Measurements from ENCODE around the gene IL1RAPL1.
A peak's percentile ranks its signal among the peaks of the same experiment; 100 is the strongest.

Gene IL1RAPL1

DNA sequence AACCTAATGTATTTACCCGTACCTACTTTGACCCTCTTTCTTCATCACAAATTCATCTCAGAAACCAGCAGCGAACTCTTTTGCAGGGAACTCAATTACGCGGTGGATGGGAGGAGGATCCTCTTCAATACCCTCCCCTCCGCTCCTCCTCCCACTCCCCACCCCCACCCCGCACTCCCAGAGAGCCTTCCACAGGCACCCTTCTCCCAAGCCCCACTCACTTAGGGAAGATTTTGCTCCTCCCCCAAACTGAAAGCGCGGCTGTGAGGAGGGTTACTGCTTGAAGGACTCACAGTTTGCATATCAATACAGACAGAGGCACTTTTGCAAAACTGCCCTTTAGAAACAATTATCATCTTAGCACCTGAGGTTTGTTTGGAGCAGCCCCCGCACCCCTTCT, 960 bp upstream of the IL1RAPL1 start:
- H3K27ac ChIP-seq (ENCODE audit: low read depth, low read length) = no peak overlapping the region
- no peak overlapping the region for H3K9ac ChIP-seq (ENCODE audit: low read depth, low read length)
- H3K27me3 ChIP-seq (ENCODE audit: control insufficient read depth, insufficient read depth, low read length) = peaks cover 43% of the 10 kb centered on the region
- H3K4me1 ChIP-seq (ENCODE audit: control insufficient read depth, insufficient read depth, low read length) = peaks cover 43% of the 10 kb centered on the region
- H3K9me3 ChIP-seq (ENCODE audit: control insufficient read depth, insufficient read depth, low read length) = no peaks in the 10 kb centered on the region
- H3K36me3 ChIP-seq (ENCODE audit: control insufficient read depth, insufficient read depth, low read length) = no peaks in the 10 kb centered on the region
- peak overlapping the region; percentile 68 for H3K4me3 ChIP-seq (ENCODE audit: low read depth, low read length)

DNA sequence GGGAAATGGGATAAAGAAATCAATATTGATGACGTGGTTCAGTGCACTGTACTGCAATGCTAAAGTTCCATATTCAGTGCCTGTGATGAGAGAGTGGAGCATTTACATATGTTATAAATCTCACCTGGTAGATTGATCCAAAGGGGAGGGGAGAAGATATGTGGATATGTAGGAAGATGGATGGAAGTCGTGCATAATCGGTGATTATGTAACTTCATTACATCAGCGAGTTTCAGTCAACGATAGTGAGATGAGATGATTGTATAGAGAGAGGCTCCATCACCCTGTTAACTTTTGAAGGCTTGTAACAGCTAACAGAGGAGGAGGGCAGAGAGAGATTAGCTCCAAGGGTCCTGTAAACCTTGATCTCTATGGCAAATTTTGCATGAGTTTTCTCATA, 1.8 kb downstream of the IL1RAPL1 start:
- Histone ChIP-seq H3K9me3 (ENCODE audit: control insufficient read depth, insufficient read depth, low read length) (no peaks in the 10 kb centered on the region), H3K4me1 (ENCODE audit: control insufficient read depth, insufficient read depth, low read length) (peaks cover 25% of the 10 kb centered on the region), H3K27me3 (ENCODE audit: control insufficient read depth, insufficient read depth, low read length) (peaks cover 43% of the 10 kb centered on the region), H3K36me3 (ENCODE audit: control insufficient read depth, insufficient read depth, low read length) (no peaks in the 10 kb centered on the region), H3K27ac (ENCODE audit: low read depth, low read length) (no peak overlapping the region), H3K4me3 (ENCODE audit: low read depth, low read length) (peak overlapping the region; percentile 9; the same call in 1 of the 2 replicates), H3K9ac (ENCODE audit: low read depth, low read length) (no peak overlapping the region)

DNA sequence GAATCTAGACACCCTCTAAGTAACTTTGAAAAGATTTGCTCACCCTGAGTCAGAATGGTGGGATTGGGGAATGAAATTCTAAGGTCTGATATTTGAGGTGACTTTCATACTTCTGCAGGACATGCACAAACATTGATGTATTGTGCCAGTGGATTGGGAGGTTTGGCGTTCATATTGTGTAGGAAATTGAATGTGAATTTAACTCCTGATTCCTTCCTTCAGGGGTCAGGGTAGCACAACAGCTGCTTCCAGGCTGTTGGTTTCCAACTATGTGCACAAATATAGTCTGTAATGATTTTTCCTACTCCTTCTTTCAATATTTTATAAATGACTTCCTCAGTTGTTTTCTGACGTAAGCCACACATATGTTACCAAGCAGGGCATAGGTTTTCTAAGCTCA, 3.1 kb downstream of the IL1RAPL1 start:
- H3K4me3 ChIP-seq (ENCODE audit: low read depth, low read length) = no peak overlapping the region
- H3K9me3 ChIP-seq (ENCODE audit: control insufficient read depth, insufficient read depth, low read length) = no peaks in the 10 kb centered on the region
- peaks cover 12% of the 10 kb centered on the region for H3K4me1 ChIP-seq (ENCODE audit: control insufficient read depth, insufficient read depth, low read length)
- H3K9ac ChIP-seq (ENCODE audit: low read depth, low read length) = no peak overlapping the region
- H3K27ac ChIP-seq (ENCODE audit: low read depth, low read length) = no peak overlapping the region
- no peaks in the 10 kb centered on the region for H3K36me3 ChIP-seq (ENCODE audit: control insufficient read depth, insufficient read depth, low read length)
- H3K27me3 ChIP-seq (ENCODE audit: control insufficient read depth, insufficient read depth, low read length) = peaks cover 34% of the 10 kb centered on the region

DNA sequence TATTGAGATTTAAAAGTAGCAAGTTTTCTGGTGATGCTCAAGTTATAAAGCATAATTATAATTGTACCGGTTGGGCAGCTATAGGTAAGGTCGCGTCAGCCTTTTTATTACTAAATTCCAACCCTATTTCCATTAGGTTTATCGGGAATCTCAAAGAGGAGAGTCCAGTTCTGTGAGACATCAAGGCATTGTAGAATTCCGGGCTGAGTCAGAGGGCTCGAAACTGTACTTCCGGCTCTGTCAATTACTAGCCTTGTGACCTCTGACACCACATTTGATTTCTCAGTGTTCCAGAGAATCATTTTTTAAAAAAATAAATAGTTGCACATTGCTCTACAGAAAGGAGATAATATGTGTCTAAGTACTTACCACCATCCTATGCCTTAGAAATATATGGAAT, 4.3 kb downstream of the IL1RAPL1 start:
- H3K9ac ChIP-seq (ENCODE audit: low read depth, low read length) = no peak overlapping the region
- no peaks in the 10 kb centered on the region for H3K36me3 ChIP-seq (ENCODE audit: control insufficient read depth, insufficient read depth, low read length)
- no peak overlapping the region for H3K27ac ChIP-seq (ENCODE audit: low read depth, low read length)
- H3K4me1 ChIP-seq (ENCODE audit: control insufficient read depth, insufficient read depth, low read length) = peaks cover 6% of the 10 kb centered on the region
- H3K4me3 ChIP-seq (ENCODE audit: low read depth, low read length) = no peak overlapping the region
- no peaks in the 10 kb centered on the region for H3K9me3 ChIP-seq (ENCODE audit: control insufficient read depth, insufficient read depth, low read length)
- H3K27me3 ChIP-seq (ENCODE audit: control insufficient read depth, insufficient read depth, low read length) = peaks cover 27% of the 10 kb centered on the region

DNA sequence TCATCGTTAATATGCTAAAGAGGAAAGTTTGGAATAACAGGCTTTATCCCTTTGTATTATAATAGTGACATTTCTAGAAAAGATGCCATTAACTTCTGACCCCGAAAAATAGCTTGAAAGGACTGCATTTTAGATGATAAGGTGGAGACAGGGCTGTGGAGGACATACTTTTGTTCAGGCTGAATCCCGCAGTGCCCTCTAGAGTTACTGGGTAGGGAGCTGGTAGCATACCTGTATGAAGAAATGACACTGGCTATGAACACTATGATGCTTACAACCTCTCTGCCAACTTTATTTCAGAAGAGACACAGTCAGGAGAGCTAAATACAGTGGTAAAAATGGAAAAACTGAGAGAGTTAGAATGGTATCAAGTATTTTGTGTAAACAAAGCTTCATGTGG, 8.1 kb downstream of the IL1RAPL1 start:
- Histone ChIP-seq H3K27ac (ENCODE audit: low read depth, low read length) (no peak overlapping the region), H3K9me3 (ENCODE audit: control insufficient read depth, insufficient read depth, low read length) (no peaks in the 10 kb centered on the region)

DNA sequence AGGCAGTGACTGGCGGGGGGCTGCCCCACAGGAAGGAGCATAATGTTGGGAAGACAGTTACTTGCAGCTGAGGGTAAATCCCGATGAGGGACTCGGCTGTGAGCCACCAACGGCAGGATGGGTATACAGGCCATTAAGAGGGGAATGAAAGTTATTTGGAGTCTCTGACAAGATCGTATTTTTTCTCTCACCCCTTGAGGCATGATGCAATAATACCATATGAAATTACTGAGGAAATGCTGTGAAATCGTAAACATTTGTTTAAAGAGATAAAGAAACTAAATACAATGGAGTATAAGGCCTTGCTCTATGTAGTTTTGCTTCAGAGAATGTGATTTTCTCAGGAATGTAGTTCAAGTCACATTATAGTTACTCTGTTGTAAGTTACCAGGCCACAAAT, 12.7 kb downstream of the IL1RAPL1 start:
- Histone ChIP-seq H3K4me1 (ENCODE audit: control insufficient read depth, insufficient read depth, low read length) (no peaks in the 10 kb centered on the region; the same call in 1 of the 2 replicates), H3K27me3 (ENCODE audit: control insufficient read depth, insufficient read depth, low read length) (no peaks in the 10 kb centered on the region), H3K27ac (ENCODE audit: low read depth, low read length) (no peak overlapping the region), H3K9ac (ENCODE audit: low read depth, low read length) (no peak overlapping the region), H3K36me3 (ENCODE audit: control insufficient read depth, insufficient read depth, low read length) (no peaks in the 10 kb centered on the region), H3K9me3 (ENCODE audit: control insufficient read depth, insufficient read depth, low read length) (no peaks in the 10 kb centered on the region), H3K4me3 (ENCODE audit: low read depth, low read length) (no peak overlapping the region)

More for the DNA sequence above, 8.1 kb downstream of the IL1RAPL1 start:
- H3K4me1 ChIP-seq (ENCODE audit: control insufficient read depth, insufficient read depth, low read length) = no peaks in the 10 kb centered on the region; the same call in 1 of the 2 replicates
- H3K36me3 ChIP-seq (ENCODE audit: control insufficient read depth, insufficient read depth, low read length) = no peaks in the 10 kb centered on the region
- H3K4me3 ChIP-seq (ENCODE audit: low read depth, low read length) = no peak overlapping the region
- no peak overlapping the region for H3K9ac ChIP-seq (ENCODE audit: low read depth, low read length)
- H3K27me3 ChIP-seq (ENCODE audit: control insufficient read depth, insufficient read depth, low read length) = 0 out of 2 replicates have a peak, but pooled peaks cover 1% of the 10 kb centered on the region

DNA sequence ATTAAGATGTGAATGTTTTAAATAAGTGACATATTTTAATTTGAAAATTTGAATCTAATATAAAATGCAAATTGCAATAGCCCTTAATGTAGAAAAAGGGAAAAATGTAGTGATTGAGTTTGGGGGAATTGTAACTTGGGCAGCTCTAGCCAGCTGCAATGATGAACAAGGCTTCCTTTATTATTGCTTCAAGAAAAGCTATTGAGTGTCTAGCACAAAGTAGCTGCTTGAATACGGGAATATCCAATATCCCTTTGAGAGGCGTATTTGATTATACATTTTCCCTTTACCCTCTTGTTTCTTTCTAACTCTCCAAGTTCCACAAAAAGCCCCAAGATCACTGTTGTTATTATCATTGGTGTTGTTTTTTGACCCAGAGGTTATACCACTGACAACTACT, 21.8 kb downstream of the IL1RAPL1 start:
- H3K27me3 ChIP-seq (ENCODE audit: control insufficient read depth, insufficient read depth, low read length) = 0 out of 2 replicates have a peak, but pooled peaks cover 4% of the 10 kb centered on the region
- no peaks in the 10 kb centered on the region for H3K36me3 ChIP-seq (ENCODE audit: control insufficient read depth, insufficient read depth, low read length)
- no peak overlapping the region for H3K4me3 ChIP-seq (ENCODE audit: low read depth, low read length)
- H3K9me3 ChIP-seq (ENCODE audit: control insufficient read depth, insufficient read depth, low read length) = no peaks in the 10 kb centered on the region
- no peak overlapping the region for H3K27ac ChIP-seq (ENCODE audit: low read depth, low read length)
- H3K4me1 ChIP-seq (ENCODE audit: control insufficient read depth, insufficient read depth, low read length) = no peaks in the 10 kb centered on the region
- no peak overlapping the region for H3K9ac ChIP-seq (ENCODE audit: low read depth, low read length)

DNA sequence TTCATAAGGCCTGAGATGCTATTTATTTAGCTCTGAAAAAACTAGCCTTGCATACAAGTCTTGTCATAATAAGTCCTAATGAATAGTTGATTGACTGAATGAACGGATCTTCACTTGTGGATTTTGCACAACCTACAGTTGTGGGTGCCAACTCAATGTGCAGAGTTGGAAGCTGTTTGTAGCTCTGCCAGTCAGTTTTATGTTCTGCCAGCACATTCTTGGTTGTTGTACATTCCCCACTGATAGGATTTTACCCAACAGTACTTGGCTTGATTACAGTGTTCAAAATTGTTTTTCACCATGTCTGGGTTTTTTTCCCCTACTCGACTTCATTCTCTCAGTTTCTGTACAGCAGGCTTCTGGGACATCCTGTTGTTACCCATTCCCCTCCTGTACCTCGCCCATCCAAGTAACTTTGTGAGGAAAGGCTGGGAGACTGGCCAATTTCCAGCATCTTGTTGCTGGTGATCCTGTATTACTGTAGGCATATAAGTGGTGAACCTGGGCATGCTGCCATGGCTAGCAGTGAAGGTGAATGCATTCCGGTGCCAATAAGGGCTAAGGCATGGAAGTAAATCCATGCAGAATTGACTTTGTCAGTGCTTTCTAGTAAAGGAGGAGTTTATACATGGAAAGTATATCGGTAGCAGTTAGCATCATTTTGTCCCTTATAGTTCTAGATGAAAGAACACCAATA, 22.8 kb downstream of the IL1RAPL1 start:
- no peak overlapping the region for H3K27ac ChIP-seq (ENCODE audit: low read depth, low read length)
- no peaks in the 10 kb centered on the region for H3K9me3 ChIP-seq (ENCODE audit: control insufficient read depth, insufficient read depth, low read length)
- no peaks in the 10 kb centered on the region for H3K36me3 ChIP-seq (ENCODE audit: control insufficient read depth, insufficient read depth, low read length)
- no peak overlapping the region for H3K9ac ChIP-seq (ENCODE audit: low read depth, low read length)
- H3K4me3 ChIP-seq (ENCODE audit: low read depth, low read length) = no peak overlapping the region
- 0 out of 2 replicates have a peak, but pooled peaks cover 4% of the 10 kb centered on the region for H3K27me3 ChIP-seq (ENCODE audit: control insufficient read depth, insufficient read depth, low read length)
- no peaks in the 10 kb centered on the region for H3K4me1 ChIP-seq (ENCODE audit: control insufficient read depth, insufficient read depth, low read length)

DNA sequence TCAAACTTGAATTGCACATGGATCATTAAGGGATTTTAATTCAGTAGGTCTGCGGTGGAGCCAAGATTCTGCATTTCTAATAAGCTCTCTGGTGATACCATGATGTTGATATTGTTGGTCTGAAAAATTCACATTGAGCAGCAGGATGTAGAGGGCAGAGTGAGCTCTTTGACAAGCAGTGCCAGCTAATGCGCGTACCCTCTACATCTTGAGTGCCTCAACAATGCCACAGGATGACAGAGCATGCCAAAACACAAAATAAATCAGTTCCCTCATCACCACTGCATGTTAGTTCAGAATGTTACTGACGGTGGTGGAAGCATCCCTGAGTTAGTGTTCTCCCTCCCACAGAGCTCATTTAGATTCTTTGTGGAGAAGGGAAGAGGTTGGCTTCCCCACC, 23.5 kb downstream of the IL1RAPL1 start:
- Histone ChIP-seq H3K36me3 (ENCODE audit: control insufficient read depth, insufficient read depth, low read length) (no peaks in the 10 kb centered on the region), H3K27me3 (ENCODE audit: control insufficient read depth, insufficient read depth, low read length) (0 out of 2 replicates have a peak, but pooled peaks cover 4% of the 10 kb centered on the region), H3K27ac (ENCODE audit: low read depth, low read length) (no peak overlapping the region), H3K9ac (ENCODE audit: low read depth, low read length) (no peak overlapping the region), H3K9me3 (ENCODE audit: control insufficient read depth, insufficient read depth, low read length) (no peaks in the 10 kb centered on the region), H3K4me1 (ENCODE audit: control insufficient read depth, insufficient read depth, low read length) (no peaks in the 10 kb centered on the region), H3K4me3 (ENCODE audit: low read depth, low read length) (no peak overlapping the region)

DNA sequence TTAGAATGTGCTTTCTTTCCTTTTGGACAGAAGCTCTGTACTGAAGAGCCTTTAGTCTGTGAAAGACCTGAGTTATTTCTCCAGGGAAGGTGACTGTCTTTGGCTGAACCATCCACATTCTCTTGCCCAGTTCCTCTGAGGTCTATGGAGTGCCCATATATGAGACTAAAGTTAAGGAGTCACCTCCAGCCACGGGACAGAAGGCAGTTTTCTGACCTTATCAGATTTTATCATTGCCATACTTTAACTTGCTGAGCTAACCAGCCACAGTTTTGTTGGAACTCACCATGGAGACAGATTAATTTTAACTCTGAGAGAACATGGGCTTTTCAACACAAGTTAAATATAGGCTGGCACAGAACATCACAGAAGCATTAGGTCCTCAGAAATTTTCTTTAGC, 26.3 kb downstream of the IL1RAPL1 start:
- H3K27me3 ChIP-seq (ENCODE audit: control insufficient read depth, insufficient read depth, low read length) = 0 out of 2 replicates have a peak, but pooled peaks cover 4% of the 10 kb centered on the region
- H3K9me3 ChIP-seq (ENCODE audit: control insufficient read depth, insufficient read depth, low read length) = no peaks in the 10 kb centered on the region
- H3K4me1 ChIP-seq (ENCODE audit: control insufficient read depth, insufficient read depth, low read length) = no peaks in the 10 kb centered on the region
- H3K27ac ChIP-seq (ENCODE audit: low read depth, low read length) = no peak overlapping the region
- H3K9ac ChIP-seq (ENCODE audit: low read depth, low read length) = no peak overlapping the region
- H3K36me3 ChIP-seq (ENCODE audit: control insufficient read depth, insufficient read depth, low read length) = no peaks in the 10 kb centered on the region
- no peak overlapping the region for H3K4me3 ChIP-seq (ENCODE audit: low read depth, low read length)

DNA sequence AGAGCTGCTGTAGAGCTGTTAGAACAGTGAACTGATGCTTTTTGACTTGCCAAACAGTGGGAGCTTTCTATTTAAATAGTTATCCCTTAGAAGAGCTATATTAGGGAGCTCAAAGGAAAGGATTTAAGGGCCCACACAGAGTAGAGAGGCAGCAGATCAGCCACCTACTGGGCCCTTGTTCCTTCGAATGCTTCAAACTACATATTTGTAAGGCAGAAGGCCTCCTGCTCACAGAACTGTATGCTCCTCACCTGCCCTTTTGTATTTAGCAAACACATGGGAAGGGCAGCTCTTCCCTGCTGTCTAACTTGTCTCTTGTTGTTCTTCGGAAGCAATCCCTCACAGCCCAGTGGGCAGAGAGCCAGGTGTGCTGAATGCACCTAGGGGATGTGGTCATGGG, 38.0 kb downstream of the IL1RAPL1 start:
- H3K27ac ChIP-seq (ENCODE audit: low read depth, low read length) = no peak overlapping the region
- H3K36me3 ChIP-seq (ENCODE audit: control insufficient read depth, insufficient read depth, low read length) = no peaks in the 10 kb centered on the region
- H3K9ac ChIP-seq (ENCODE audit: low read depth, low read length) = no peak overlapping the region
- H3K4me3 ChIP-seq (ENCODE audit: low read depth, low read length) = no peak overlapping the region
- H3K4me1 ChIP-seq (ENCODE audit: control insufficient read depth, insufficient read depth, low read length) = peaks cover 25% of the 10 kb centered on the region
- H3K9me3 ChIP-seq (ENCODE audit: control insufficient read depth, insufficient read depth, low read length) = no peaks in the 10 kb centered on the region
- peaks cover 96% of the 10 kb centered on the region for H3K27me3 ChIP-seq (ENCODE audit: control insufficient read depth, insufficient read depth, low read length)
